Hepatocyte (in vitro differentiated cells): ENCODE data around the gene GATA6. TPM values are rescaled to one million over a fixed set of nuclear protein-coding genes. Genes with fewer than 3 reads are reported as not detected.
"Not testable (repeated sequence)": the region's sequence is repeated elsewhere in the genome, so short reads cannot be mapped to it uniquely, and the experiment has no call there.

Experiments used
- DNase-seq: peaks from one replicate; pipeline ENCODE4 v3.0.0-alpha.2; 2016; ENCODE audit warnings: low spot score
- H2AFZ ChIP-seq: fragments of 200-600 bp; sonication (generic); 2 replicates; pipeline ENCODE4 v1.6.0; 2016; ENCODE audit warnings: antibody characterized with exemption, mild to moderate bottlenecking
- H3K27ac ChIP-seq: fragments of 200-600 bp; sonication (generic); 2 replicates; pipeline ENCODE4 v1.5.1; 2016; ENCODE audit warnings: mild to moderate bottlenecking
- H3K27me3 ChIP-seq: fragments of 200-600 bp; sonication (generic); 2 replicates; pipeline ENCODE4 v1.6.1; 2016
- H3K36me3 ChIP-seq: fragments of 200-600 bp; sonication (generic); replicated peaks from 2 replicates; pipeline ENCODE4 v1.5.1; 2016; ENCODE audit warnings: low read depth; ENCODE audit not compliant: insufficient read depth
- H3K4me1 ChIP-seq: fragments of 200-600 bp; sonication (generic); 2 replicates; pipeline ENCODE4 v1.5.1; 2016; ENCODE audit warnings: mild to moderate bottlenecking, moderate library complexity; ENCODE audit not compliant: insufficient read depth
- H3K4me2 ChIP-seq: fragments of 200-600 bp; sonication (generic); 2 replicates; pipeline ENCODE4 v1.6.0; 2016
- H3K4me3 ChIP-seq: fragments of 200-600 bp; sonication (generic); 2 replicates; pipeline ENCODE4 v1.5.1; 2016; ENCODE audit warnings: mild to moderate bottlenecking
- H3K79me2 ChIP-seq: fragments of 200-600 bp; sonication (generic); 2 replicates; pipeline ENCODE4 v1.6.0; 2017; ENCODE audit warnings: mild to moderate bottlenecking
- H3K9me2 ChIP-seq: fragments of 200-600 bp; sonication (generic); replicated peaks from 2 replicates; pipeline ENCODE4 v1.6.0; 2017; ENCODE audit warnings: mild to moderate bottlenecking; ENCODE audit not compliant: insufficient read depth
- H3K9me3 ChIP-seq: fragments of 200-600 bp; sonication (generic); 2 replicates; pipeline ENCODE4 v1.5.1; 2016; ENCODE audit warnings: low read depth, mild to moderate bottlenecking
- H4K20me1 ChIP-seq: fragments of 200-600 bp; sonication (generic); 2 replicates; pipeline ENCODE4 v1.6.0; 2016; ENCODE audit warnings: mild to moderate bottlenecking; ENCODE audit not compliant: insufficient read depth, poor library complexity, severe bottlenecking
- CTCF ChIP-seq: fragments of 200-600 bp; sonication (generic); IDR thresholded peaks from 2 replicates; pipeline ENCODE4 v1.5.1; 2016; ENCODE audit warnings: antibody characterized with exemption, mild to moderate bottlenecking; ENCODE audit not compliant: poor library complexity
- EZH2 ChIP-seq: fragments of 200-600 bp; sonication (generic); IDR thresholded peaks from 2 replicates; pipeline ENCODE4 v1.6.1; 2016; ENCODE audit warnings: antibody characterized with exemption, mild to moderate bottlenecking, borderline replicate concordance
- EZH2phosphoT487 ChIP-seq: fragments of 200-600 bp; sonication (generic); IDR thresholded peaks from one replicate; pipeline ENCODE4 v1.6.1; 2018; ENCODE audit warnings: antibody characterized with exemption, mild to moderate bottlenecking, low read depth, moderate library complexity; ENCODE audit not compliant: unreplicated experiment, severe bottlenecking
- WGBS: methylation state at CpG from one replicate; pipeline ENCODE4 v1.1.6; 2016; ENCODE audit warnings: low lambda C conversion rate; ENCODE audit errors: missing lambda C conversion rate; 5-methylcytosine and 5-hydroxymethylcytosine counted together
- polyA plus RNA-seq: library from polyadenylated mRNA; unstranded; fragments of >200 nt; fragmentation: Nextera tagmentation; extraction: Ambion mirVana; gene quantifications from 2 replicates; pipeline ENCODE4 v1.2.1, GENCODE V29; 2016
- total RNA-seq: library from RNA; depleted of rRNA; stranded (reverse); fragments of >200 nt; gene quantifications from 2 replicates; pipeline ENCODE4 v1.2.3, GENCODE V29; 2014

GATA6 gene
- total and polyA plus RNA-seq, 2 experiments from 2014 or later: 125 to 128 TPM

- no peaks in the 10 kb centered on the region for H3K9me2 ChIP-seq
- TF ChIP-seq CTCF (no peak), EZH2 (no peak), EZH2phosphoT487 (no peak)
- peaks cover 44% of the 10 kb centered on the region for H4K20me1 ChIP-seq
- peak overlapping the region; percentile 94 for H3K27ac ChIP-seq
- peaks cover 95% of the 10 kb centered on the region for H3K79me2 ChIP-seq
- 53% methylated on average over 4 of the region's 4 CpGs for WGBS
- no peaks in the 10 kb centered on the region for H3K36me3 ChIP-seq
- H3K27me3 ChIP-seq: no peaks in the 10 kb centered on the region
- H3K9me3 ChIP-seq: no peaks in the 10 kb centered on the region
- H3K4me2 ChIP-seq: peak overlapping the region; percentile 84
- no peak for DNase-seq
- peaks cover 72% of the 10 kb centered on the region for H3K4me1 ChIP-seq
- no peak overlapping the region for H2AFZ ChIP-seq
- no peak overlapping the region for H3K4me3 ChIP-seq
These were observed 13.7 kb downstream of the GATA6 start for GRCh38 chr18:22182884-22183697.

DNA sequence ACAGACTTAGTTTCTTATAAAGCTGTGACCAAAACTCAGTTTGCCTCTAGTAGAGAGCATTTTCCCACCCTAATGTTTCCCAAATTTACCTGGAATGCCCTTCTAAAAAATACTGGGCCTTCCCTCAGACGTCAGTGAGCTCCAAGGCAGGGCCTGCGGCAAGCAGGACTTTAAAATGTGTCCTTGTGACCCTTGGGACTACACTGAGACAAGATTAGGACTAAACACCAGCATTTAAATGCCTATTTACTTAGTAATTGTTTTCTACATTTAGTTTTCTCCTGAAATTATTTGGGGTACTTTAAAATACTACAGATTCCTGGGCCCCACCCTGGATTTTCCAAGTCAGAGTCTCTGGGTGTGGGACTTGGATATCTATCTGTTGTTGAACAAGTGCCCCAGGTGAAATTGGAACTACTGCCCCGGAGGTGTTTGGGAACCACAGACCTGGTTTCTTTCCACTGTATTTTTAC lies 14.3 kb downstream of the GATA6 start:
- H3K9me3 ChIP-seq: no peaks in the 10 kb centered on the region
- WGBS: 55% methylated on average over 3 of the region's 3 CpGs
- H2AFZ ChIP-seq: no peak overlapping the region
- H4K20me1 ChIP-seq: peaks cover 45% of the 10 kb centered on the region
- H3K79me2 ChIP-seq: peaks cover 95% of the 10 kb centered on the region
- no peak for DNase-seq
- H3K27me3 ChIP-seq: no peaks in the 10 kb centered on the region
- H3K9me2 ChIP-seq: no peaks in the 10 kb centered on the region
- H3K27ac ChIP-seq: peak overlapping the region; percentile 94
- H3K4me2 ChIP-seq: no peak overlapping the region
- TF ChIP-seq EZH2phosphoT487: no peak
- no peak for TF ChIP-seq CTCF
- no peak for TF ChIP-seq EZH2
- H3K4me3 ChIP-seq: no peak overlapping the region
- no peaks in the 10 kb centered on the region for H3K36me3 ChIP-seq
- peaks cover 79% of the 10 kb centered on the region for H3K4me1 ChIP-seq

DNA sequence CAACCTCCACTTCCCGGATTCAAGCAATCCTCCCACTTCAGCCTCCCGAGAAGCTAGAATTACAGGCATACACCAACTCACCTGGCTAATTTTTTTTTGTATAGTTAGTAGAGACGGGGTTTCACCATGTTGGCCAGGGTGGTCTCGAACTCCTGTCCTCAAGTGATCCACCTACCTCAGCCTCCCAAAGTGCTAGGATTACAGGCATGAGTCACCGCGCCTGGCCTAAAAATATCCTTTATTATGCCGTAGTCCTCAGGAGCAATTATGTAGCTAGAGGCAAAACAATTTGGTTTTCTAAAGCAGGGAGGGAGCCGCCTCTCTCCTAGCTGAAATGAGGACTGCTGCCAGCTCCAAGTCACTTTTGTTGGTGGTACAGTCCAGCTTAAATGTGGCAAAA lies 15.2 kb downstream of the GATA6 start:
- peak overlapping the region; percentile 94 for H3K27ac ChIP-seq
- H3K27me3 ChIP-seq, H3K9me2 ChIP-seq, H3K9me3 ChIP-seq, H2AFZ ChIP-seq, H3K4me3 ChIP-seq, DNase-seq, H3K36me3 ChIP-seq: not testable (repeated sequence)
- H3K4me1 ChIP-seq: peaks cover 86% of the 10 kb centered on the region
- H3K79me2 ChIP-seq: peaks cover 98% of the 10 kb centered on the region
- WGBS: 79% methylated on average over 8 of the region's 8 CpGs
- H4K20me1 ChIP-seq: peaks cover 54% of the 10 kb centered on the region
- H3K4me2 ChIP-seq: peak overlapping the region; percentile 11

GRCh38 chr18:22185273-22185672 lies 15.9 kb downstream of the GATA6 start:
- peak overlapping the region; percentile 34 for H3K4me2 ChIP-seq
- H3K27me3 ChIP-seq: no peaks in the 10 kb centered on the region
- H3K4me1 ChIP-seq: peaks cover 86% of the 10 kb centered on the region
- 79% methylated on average over 6 of the region's 6 CpGs for WGBS
- H3K27ac ChIP-seq: peak overlapping the region; percentile 94
- no peak for DNase-seq
- no peak for TF ChIP-seq EZH2phosphoT487
- TF ChIP-seq CTCF: no peak
- TF ChIP-seq EZH2: no peak
- H2AFZ ChIP-seq: no peak overlapping the region
- no peak overlapping the region for H3K4me3 ChIP-seq
- peaks cover 98% of the 10 kb centered on the region for H3K79me2 ChIP-seq
- peaks cover 49% of the 10 kb centered on the region for H4K20me1 ChIP-seq
- no peaks in the 10 kb centered on the region for H3K9me2 ChIP-seq
- no peaks in the 10 kb centered on the region for H3K9me3 ChIP-seq
- no peaks in the 10 kb centered on the region for H3K36me3 ChIP-seq
